ENCODE results near the gene ANKRD65.
A peak's percentile ranks its signal among the peaks of the same experiment; 100 is the strongest.
"Not testable (repeated sequence)": the region's sequence is repeated elsewhere in the genome, so short reads cannot be mapped to it uniquely, and the experiment has no call there.

ANKRD65 gene

DNA sequence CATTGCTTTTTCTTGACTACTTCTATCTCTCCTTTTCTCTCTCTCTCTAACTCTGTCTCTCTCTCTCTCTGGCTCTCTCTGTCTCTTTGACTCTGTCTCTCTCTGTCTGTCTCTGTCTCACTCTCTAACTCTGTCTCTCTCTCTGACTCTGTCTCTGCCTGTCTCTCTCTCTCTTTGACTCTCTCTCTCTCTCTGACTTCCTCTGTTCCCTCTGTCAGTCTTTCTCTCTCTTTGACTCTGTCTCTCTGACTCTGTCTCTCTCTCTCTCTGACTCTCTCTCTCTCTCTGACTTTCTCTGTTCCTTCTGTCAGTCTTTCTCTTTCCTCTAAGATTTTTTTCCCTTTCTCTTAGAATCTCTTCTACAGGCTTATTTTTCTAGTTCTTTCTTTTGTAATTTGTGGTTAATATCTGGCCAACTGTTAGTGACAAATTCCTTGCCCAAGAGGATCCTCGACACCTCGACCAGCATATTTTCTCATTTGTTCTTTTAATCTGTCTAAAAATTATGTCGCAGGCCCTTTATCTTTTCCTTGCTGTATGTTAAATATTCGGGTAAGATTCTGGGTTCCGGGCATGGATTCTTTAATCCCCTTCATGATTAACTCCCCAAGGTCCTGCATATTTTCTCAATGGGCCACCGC lies 28.1 kb upstream of the ANKRD65 start, which contains the start of gene ATAD3C:
TSS of gene ATAD3C (plus strand) at position 591 of the 641 bp plus-strand sequence. CDS start 995 bp downstream, outside the sequence.
- no peak within 1 kb of the TSS for H3K4me3 ChIP-seq (IDR thresholded peaks at IDR 0.05; ENCODE audit: insufficient read depth, low read depth, low read length)
- TF ChIP-seq, protein P1, sequence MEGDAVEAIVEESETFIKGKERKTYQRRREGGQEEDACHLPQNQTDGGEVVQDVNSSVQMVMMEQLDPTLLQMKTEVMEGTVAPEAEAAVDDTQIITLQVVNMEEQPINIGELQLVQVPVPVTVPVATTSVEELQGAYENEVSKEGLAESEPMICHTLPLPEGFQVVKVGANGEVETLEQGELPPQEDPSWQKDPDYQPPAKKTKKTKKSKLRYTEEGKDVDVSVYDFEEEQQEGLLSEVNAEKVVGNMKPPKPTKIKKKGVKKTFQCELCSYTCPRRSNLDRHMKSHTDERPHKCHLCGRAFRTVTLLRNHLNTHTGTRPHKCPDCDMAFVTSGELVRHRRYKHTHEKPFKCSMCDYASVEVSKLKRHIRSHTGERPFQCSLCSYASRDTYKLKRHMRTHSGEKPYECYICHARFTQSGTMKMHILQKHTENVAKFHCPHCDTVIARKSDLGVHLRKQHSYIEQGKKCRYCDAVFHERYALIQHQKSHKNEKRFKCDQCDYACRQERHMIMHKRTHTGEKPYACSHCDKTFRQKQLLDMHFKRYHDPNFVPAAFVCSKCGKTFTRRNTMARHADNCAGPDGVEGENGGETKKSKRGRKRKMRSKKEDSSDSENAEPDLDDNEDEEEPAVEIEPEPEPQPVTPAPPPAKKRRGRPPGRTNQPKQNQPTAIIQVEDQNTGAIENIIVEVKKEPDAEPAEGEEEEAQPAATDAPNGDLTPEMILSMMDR (conservative IDR thresholded peaks at IDR 0.05; ENCODE audit: low read depth, low read length): no peak
- peaks cover 74% of the 10 kb centered on the region for H3K27me3 ChIP-seq (ENCODE audit: insufficient read depth, low read depth)
- no peak within 1 kb of the TSS for H3K4me2 ChIP-seq
- H4K20me1 ChIP-seq (ENCODE audit: insufficient read depth): no peaks in the 10 kb centered on the region
- H3K36me3 ChIP-seq (ENCODE audit: insufficient read depth): no peaks in the 10 kb centered on the region
- H3K79me2 ChIP-seq (ENCODE audit: insufficient read depth, low read depth): no peaks in the 10 kb centered on the region
- H3K4me1 ChIP-seq (ENCODE audit: low read depth, poor library complexity, severe bottlenecking): no peaks in the 10 kb centered on the region
- H3K9ac ChIP-seq: no peak within 1 kb of the TSS
- no peak within 1 kb of the TSS for H2AFZ ChIP-seq (ENCODE audit: low read depth)
- H3K27ac ChIP-seq: no peak within 1 kb of the TSS

DNA sequence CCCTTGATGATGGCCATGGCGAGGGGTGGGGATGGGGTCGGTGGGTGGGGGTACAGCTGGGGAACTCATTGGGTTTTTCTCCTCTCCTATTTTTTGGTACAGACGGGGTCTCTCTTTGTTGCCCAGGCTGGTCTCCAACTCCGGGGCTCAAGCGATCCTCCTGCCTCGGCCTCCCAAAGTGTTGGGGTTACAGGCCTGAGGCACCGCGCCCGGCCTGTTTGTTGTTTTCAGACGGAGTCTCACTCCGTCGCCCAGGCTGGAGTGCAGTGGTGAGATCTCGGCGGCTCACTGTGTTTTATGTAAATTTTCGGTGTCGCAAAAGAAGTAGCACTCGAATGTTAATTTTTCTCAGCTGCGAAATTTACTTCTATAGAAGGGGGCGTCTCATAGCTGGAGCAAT lies 25.6 kb upstream of the ANKRD65 start:
- not testable (repeated sequence) for H3K27ac ChIP-seq; H3K9ac ChIP-seq; H3K79me2 ChIP-seq (ENCODE audit: insufficient read depth, low read depth); H3K36me3 ChIP-seq (ENCODE audit: insufficient read depth); H4K20me1 ChIP-seq (ENCODE audit: insufficient read depth); H3K4me1 ChIP-seq (ENCODE audit: low read depth, poor library complexity, severe bottlenecking); H3K4me2 ChIP-seq; H2AFZ ChIP-seq (ENCODE audit: low read depth); H3K4me3 ChIP-seq (IDR thresholded peaks at IDR 0.05; ENCODE audit: insufficient read depth, low read depth, low read length)
- peaks cover 79% of the 10 kb centered on the region for H3K27me3 ChIP-seq (ENCODE audit: insufficient read depth, low read depth)

DNA sequence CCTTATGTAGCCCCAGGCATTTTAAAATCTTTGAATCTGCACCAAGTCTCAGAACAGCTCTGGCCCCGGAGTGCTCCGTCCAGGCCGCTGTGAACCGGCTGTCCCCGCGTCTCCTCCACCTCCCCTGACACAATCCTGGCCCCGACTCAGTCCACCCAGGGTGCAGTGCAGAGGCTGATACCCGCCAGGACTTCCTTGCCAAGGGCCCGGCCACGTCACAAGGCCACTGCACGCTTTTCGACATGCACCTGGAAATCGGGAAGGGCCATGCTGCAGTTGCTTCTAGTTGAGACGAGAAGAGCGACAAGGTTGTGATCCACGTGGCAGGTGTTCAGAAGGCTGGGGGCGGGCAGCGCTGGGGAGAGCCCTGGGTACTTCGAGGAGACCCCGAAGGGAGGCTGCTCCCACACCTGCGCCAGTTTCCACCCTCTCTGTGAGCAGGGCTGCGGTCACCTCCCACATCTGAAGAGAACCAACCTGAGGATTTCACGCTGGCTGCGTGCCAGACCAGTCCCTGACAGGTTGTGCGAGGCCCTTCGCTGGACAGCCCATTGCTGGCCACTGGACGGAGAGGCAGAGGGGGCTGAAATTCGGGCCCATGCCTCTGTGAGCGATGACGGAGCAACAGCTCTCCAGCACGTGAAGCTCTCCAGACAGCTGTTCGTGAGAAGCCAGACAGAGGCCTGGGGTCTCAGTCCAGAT lies 21.1 kb upstream of the ANKRD65 start:
- TF ChIP-seq, protein P1 (conservative IDR thresholded peaks at IDR 0.05; ENCODE audit: low read depth, low read length): no peak
- Histone ChIP-seq H3K27ac (no peak overlapping the region), H4K20me1 (ENCODE audit: insufficient read depth) (no peaks in the 10 kb centered on the region), H3K27me3 (ENCODE audit: insufficient read depth, low read depth) (peaks cover 53% of the 10 kb centered on the region; the same call in 1 of the 2 replicates), H3K79me2 (ENCODE audit: insufficient read depth, low read depth) (no peaks in the 10 kb centered on the region), H3K4me1 (ENCODE audit: low read depth, poor library complexity, severe bottlenecking) (no peaks in the 10 kb centered on the region), H3K36me3 (ENCODE audit: insufficient read depth) (no peaks in the 10 kb centered on the region), H3K4me3 (IDR thresholded peaks at IDR 0.05; ENCODE audit: insufficient read depth, low read depth, low read length) (no peak overlapping the region), H2AFZ (ENCODE audit: low read depth) (no peak overlapping the region), H3K9ac (no peak overlapping the region), H3K4me2 (no peak overlapping the region)

DNA sequence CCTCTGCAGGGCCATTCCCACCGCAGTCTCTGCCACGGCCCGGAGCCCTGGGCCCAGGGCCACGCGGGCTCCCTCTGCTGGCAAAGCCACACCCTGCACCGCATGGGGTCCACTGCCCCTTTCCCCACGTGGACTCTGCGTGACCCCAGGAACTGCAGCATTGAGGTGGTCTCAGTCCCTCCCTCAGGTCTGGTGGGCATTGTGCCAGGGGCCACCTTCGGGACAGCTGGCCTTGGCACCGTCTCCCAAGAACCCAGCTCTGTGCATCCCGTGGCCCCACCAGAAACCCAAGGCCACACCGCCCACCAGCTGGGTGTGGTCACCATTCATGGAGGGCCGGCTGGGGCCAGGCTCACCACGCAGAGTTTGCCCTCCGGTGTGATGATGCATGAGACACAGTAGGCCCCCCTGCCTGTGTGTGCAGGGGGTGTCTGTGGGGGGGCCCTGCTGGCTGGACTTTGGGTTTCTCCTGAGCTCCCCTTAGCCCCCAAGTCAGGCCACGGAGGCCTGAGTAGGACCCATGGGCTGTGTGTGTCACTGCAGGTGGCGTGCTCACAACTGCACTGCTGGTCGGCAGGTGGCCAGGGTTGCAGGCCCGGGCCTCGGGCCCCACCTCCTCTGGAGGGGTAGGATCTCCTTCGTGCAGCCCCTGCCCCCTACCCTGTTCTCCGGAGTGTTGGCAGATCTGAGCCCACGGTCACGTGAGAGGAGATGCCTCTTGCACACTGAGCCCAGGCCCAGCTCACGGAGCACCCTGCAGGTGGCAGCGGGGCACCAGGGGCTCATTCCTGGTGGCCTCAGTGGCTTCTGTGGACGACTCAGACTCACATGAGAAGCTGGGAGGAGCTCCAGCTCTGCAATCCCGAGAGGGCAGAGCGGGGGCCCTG lies 20.2 kb upstream of the ANKRD65 start:
- peak overlapping the region; percentile 58 for H2AFZ ChIP-seq (ENCODE audit: low read depth)
- no peak overlapping the region for H3K4me2 ChIP-seq
- no peak overlapping the region for H3K4me3 ChIP-seq (IDR thresholded peaks at IDR 0.05; ENCODE audit: insufficient read depth, low read depth, low read length)
- H3K9ac ChIP-seq: no peak overlapping the region
- H3K79me2 ChIP-seq (ENCODE audit: insufficient read depth, low read depth): no peaks in the 10 kb centered on the region
- H3K36me3 ChIP-seq (ENCODE audit: insufficient read depth): no peaks in the 10 kb centered on the region
- H3K4me1 ChIP-seq (ENCODE audit: low read depth, poor library complexity, severe bottlenecking): no peaks in the 10 kb centered on the region
- peaks cover 59% of the 10 kb centered on the region; the same call in 1 of the 2 replicates for H3K27me3 ChIP-seq (ENCODE audit: insufficient read depth, low read depth)
- no peak overlapping the region for H3K27ac ChIP-seq
- H4K20me1 ChIP-seq (ENCODE audit: insufficient read depth): no peaks in the 10 kb centered on the region
- TF ChIP-seq, protein P1 (conservative IDR thresholded peaks at IDR 0.05; ENCODE audit: low read depth, low read length): peak; percentile 91

Data from KMS-11 (cell line).